H9 (cell line): ENCODE data around the gene TRNAU1AP. TPM values are rescaled to one million over a fixed set of nuclear protein-coding genes. Genes with fewer than 3 reads are reported as not detected.
A peak's percentile ranks its signal among the peaks of the same experiment; 100 is the strongest.

ENCODE experiments used
- DNase-seq: peaks from one replicate; pipeline ENCODE4 v3.0.0-alpha.2; 2017
- H2AFZ ChIP-seq: one replicate; pipeline ENCODE4 v1.6.1; 2013; ENCODE audit warnings: mild to moderate bottlenecking, low read length, control low read depth, moderate library complexity
- H2AK5ac ChIP-seq: 2 replicates; pipeline ENCODE4 v1.6.1; 2013; ENCODE audit warnings: low read length, control low read depth, mixed read lengths; ENCODE audit not compliant: insufficient read length
- H2BK120ac ChIP-seq: one replicate; pipeline ENCODE4 v1.6.1; 2013; ENCODE audit warnings: low read depth, mild to moderate bottlenecking, low read length, control low read depth, inconsistent platforms; ENCODE audit not compliant: poor library complexity, severe bottlenecking
- H2BK12ac ChIP-seq: 2 replicates; pipeline ENCODE4 v1.6.1; 2013; ENCODE audit warnings: low read length, control low read depth, mixed read lengths, low read depth; ENCODE audit not compliant: insufficient read length
- H2BK15ac ChIP-seq: 2 replicates; pipeline ENCODE4 v1.6.1; 2013; ENCODE audit warnings: low read depth, low read length, control low read depth
- H2BK20ac ChIP-seq: one replicate; pipeline ENCODE4 v1.6.1; 2013; ENCODE audit warnings: low read depth, mild to moderate bottlenecking, low read length, control low read depth, inconsistent platforms; ENCODE audit not compliant: poor library complexity, severe bottlenecking
- H2BK5ac ChIP-seq: 2 replicates; pipeline ENCODE4 v1.6.1; 2013; ENCODE audit warnings: low read length, control low read depth, mixed read lengths; ENCODE audit not compliant: insufficient read length
- H3K14ac ChIP-seq: 2 replicates; pipeline ENCODE4 v1.6.1; 2013; ENCODE audit warnings: low read length, control low read depth; ENCODE audit not compliant: insufficient read depth
- H3K18ac ChIP-seq: 2 replicates; pipeline ENCODE4 v1.6.1; 2013; ENCODE audit warnings: low read depth, mild to moderate bottlenecking, mixed read lengths, low read length, control low read depth; ENCODE audit not compliant: insufficient read length
- H3K23ac ChIP-seq: 2 replicates; pipeline ENCODE4 v1.6.1; 2013; ENCODE audit warnings: low read length, control low read depth, mixed read lengths, low read depth; ENCODE audit not compliant: insufficient read length
- H3K23me2 ChIP-seq: 2 replicates; pipeline ENCODE4 v1.6.1; 2013; ENCODE audit warnings: low read depth, mild to moderate bottlenecking, mixed read lengths, low read length, control low read depth; ENCODE audit not compliant: insufficient read length, poor library complexity, severe bottlenecking
- H3K27ac ChIP-seq: 2 replicates; pipeline ENCODE4 v1.5.1; 2013; ENCODE audit warnings: low read length, control low read depth, mixed read lengths, low read depth; ENCODE audit not compliant: insufficient read length
- H3K27me3 ChIP-seq: 2 replicates; pipeline ENCODE4 v1.6.1; 2013; ENCODE audit warnings: low read length, control low read depth, inconsistent platforms; ENCODE audit not compliant: insufficient read depth
- H3K4ac ChIP-seq: 2 replicates; pipeline ENCODE4 v1.6.1; 2013; ENCODE audit warnings: low read depth, mild to moderate bottlenecking, control low read depth, inconsistent platforms, low read length, moderate library complexity
- H3K4me1 ChIP-seq: 2 replicates; pipeline ENCODE4 v1.6.1; 2013; ENCODE audit warnings: low read length, control low read depth, inconsistent platforms; ENCODE audit not compliant: insufficient read depth
- H3K4me2 ChIP-seq: 2 replicates; pipeline ENCODE4 v1.6.1; 2013; ENCODE audit warnings: low read length, control low read depth, mixed read lengths; ENCODE audit not compliant: insufficient read length, insufficient read depth
- H3K56ac ChIP-seq: 2 replicates; pipeline ENCODE4 v1.6.1; 2013; ENCODE audit warnings: low read depth, mild to moderate bottlenecking, mixed read lengths, low read length, control low read depth; ENCODE audit not compliant: insufficient read length
- H3K79me1 ChIP-seq: 2 replicates; pipeline ENCODE4 v1.6.1; 2013; ENCODE audit warnings: low read depth, mild to moderate bottlenecking, moderate library complexity, low read length, control low read depth, inconsistent platforms; ENCODE audit not compliant: insufficient read depth, poor library complexity, severe bottlenecking
- H3K79me2 ChIP-seq: 2 replicates; pipeline ENCODE4 v1.6.1; 2013; ENCODE audit warnings: low read length, control low read depth, inconsistent platforms; ENCODE audit not compliant: insufficient read depth
- H3K9ac ChIP-seq: 2 replicates; pipeline ENCODE4 v1.6.1; 2013; ENCODE audit warnings: low read length, control low read depth, mixed read lengths; ENCODE audit not compliant: insufficient read length; ENCODE audit errors: extremely low read depth
- H3K9me3 ChIP-seq: one replicate; pipeline ENCODE4 v1.6.1; 2013; ENCODE audit warnings: low read depth, low read length, inconsistent platforms; ENCODE audit not compliant: control insufficient read depth
- H3T11ph ChIP-seq: one replicate; pipeline ENCODE4 v1.6.1; 2013; ENCODE audit warnings: mild to moderate bottlenecking, low read length, control low read depth, inconsistent platforms
- H4K20me1 ChIP-seq: one replicate; pipeline ENCODE4 v1.6.1; 2013; ENCODE audit not compliant: control insufficient read depth, insufficient read length, insufficient read depth
- H4K5ac ChIP-seq: 2 replicates; pipeline ENCODE4 v1.6.1; 2013; ENCODE audit warnings: low read depth, mild to moderate bottlenecking, mixed read lengths, low read length, control low read depth; ENCODE audit not compliant: insufficient read length
- H4K8ac ChIP-seq: replicated peaks from 2 replicates; pipeline ENCODE4 v1.6.1; 2013; ENCODE audit warnings: low read length, control low read depth, mixed read lengths, low read depth; ENCODE audit not compliant: insufficient read length
- H4K91ac ChIP-seq: 2 replicates; pipeline ENCODE4 v1.6.1; 2013; ENCODE audit warnings: low read depth, mild to moderate bottlenecking, moderate library complexity, mixed read lengths, low read length, control low read depth; ENCODE audit not compliant: insufficient read length
- H3K27ac Mint-ChIP-seq, 3 experiments: 2 replicates in 2 of 3; 3 replicates in 1 of 3; pipeline ENCODE4 v1.8.0; 2020 to 2021; ENCODE audit warnings: mixed read lengths in 3 of 3, mild to moderate bottlenecking in 1 of 3, moderate library complexity in 1 of 3
- H3K27me3 Mint-ChIP-seq: 2 replicates; pipeline ENCODE4 v1.8.0; 2021; ENCODE audit warnings: low read depth, mild to moderate bottlenecking, moderate library complexity, mixed read lengths
- H3K36me3 Mint-ChIP-seq, 3 experiments: 2 replicates in 2 of 3; 3 replicates in 1 of 3; pipeline ENCODE4 v1.8.0; 2020 to 2021; ENCODE audit warnings: low read depth in 3 of 3, mixed read lengths in 3 of 3; ENCODE audit not compliant: insufficient read depth in 1 of 3
- H3K4me1 Mint-ChIP-seq, 2 experiments: 2 replicates each; pipeline ENCODE4 v1.8.0; 2020; ENCODE audit warnings: mixed read lengths in 2 of 2
- H3K4me3 Mint-ChIP-seq, 2 experiments: 2 replicates in 1 of 2; 3 replicates in 1 of 2; pipeline ENCODE4 v1.8.0; 2020 to 2021; ENCODE audit warnings: mild to moderate bottlenecking in 2 of 2, mixed read lengths in 2 of 2, moderate library complexity in 1 of 2
- H3K9me3 Mint-ChIP-seq, 2 experiments: 2 replicates in 1 of 2; 3 replicates in 1 of 2; pipeline ENCODE4 v1.8.0; 2020; ENCODE audit warnings: mild to moderate bottlenecking in 2 of 2, mixed read lengths in 2 of 2, moderate library complexity in 1 of 2
- WGBS: extraction: QIAGEN DNeasy Blood & Tissue Kit; methylation state at CpG from one replicate; pipeline ENCODE4 v1.1.7; 2013; ENCODE audit warnings: missing lambda C conversion rate, low lambda C conversion rate, mixed read lengths; ENCODE audit not compliant: insufficient read length; ENCODE audit errors: extremely low coverage; 5-methylcytosine and 5-hydroxymethylcytosine counted together
- total RNA-seq: library from RNA; stranded (reverse); gene quantifications from 2 replicates; pipeline ENCODE4 v1.2.1, GENCODE V29; 2021
- TF ChIP-seq, protein P1 (sequence below): fragments of 200-600 bp; sonication (generic); conservative IDR thresholded peaks from 3 replicates; pipeline ENCODE4 v1.8.0; 2021; ENCODE audit warnings: antibody characterized with exemption, mild to moderate bottlenecking

Gene TRNAU1AP
- total RNA-seq, 1 experiment from 2014 or later = 45.0 TPM

DNA sequence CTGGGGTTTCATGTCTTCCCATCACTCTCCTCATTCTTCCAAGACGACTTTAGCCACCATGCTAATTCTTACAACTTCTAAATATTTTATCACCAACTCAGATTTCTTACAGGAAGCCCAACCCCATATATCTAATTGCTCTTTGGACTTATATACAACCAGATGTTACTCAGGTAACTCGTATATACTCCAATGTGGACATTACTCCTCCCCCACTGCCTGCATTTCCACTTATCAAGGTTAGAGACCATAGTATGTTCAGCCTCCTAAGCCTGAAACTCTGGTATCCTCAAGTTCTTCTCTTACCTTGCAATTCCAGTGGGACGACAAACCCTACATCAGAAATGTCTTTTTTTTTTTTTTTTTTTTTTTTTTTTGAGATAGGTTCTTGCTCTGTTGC, 49.8 kb upstream of the TRNAU1AP start:
- TF ChIP-seq, protein P1, sequence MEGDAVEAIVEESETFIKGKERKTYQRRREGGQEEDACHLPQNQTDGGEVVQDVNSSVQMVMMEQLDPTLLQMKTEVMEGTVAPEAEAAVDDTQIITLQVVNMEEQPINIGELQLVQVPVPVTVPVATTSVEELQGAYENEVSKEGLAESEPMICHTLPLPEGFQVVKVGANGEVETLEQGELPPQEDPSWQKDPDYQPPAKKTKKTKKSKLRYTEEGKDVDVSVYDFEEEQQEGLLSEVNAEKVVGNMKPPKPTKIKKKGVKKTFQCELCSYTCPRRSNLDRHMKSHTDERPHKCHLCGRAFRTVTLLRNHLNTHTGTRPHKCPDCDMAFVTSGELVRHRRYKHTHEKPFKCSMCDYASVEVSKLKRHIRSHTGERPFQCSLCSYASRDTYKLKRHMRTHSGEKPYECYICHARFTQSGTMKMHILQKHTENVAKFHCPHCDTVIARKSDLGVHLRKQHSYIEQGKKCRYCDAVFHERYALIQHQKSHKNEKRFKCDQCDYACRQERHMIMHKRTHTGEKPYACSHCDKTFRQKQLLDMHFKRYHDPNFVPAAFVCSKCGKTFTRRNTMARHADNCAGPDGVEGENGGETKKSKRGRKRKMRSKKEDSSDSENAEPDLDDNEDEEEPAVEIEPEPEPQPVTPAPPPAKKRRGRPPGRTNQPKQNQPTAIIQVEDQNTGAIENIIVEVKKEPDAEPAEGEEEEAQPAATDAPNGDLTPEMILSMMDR = no peak
- no peak overlapping the region for H2AK5ac ChIP-seq
- H3K9ac ChIP-seq = no peak overlapping the region
- peaks cover 4% of the 10 kb centered on the region for H3K23me2 ChIP-seq
- H4K5ac ChIP-seq = no peak overlapping the region
- H3K27me3 ChIP-seq = no peaks in the 10 kb centered on the region
- H2AFZ ChIP-seq = no peak overlapping the region
- no peaks in the 10 kb centered on the region for H4K20me1 ChIP-seq
- no peak overlapping the region for H3K4me3 Mint-ChIP-seq
- H3K36me3 Mint-ChIP-seq = peaks cover 24 to 30% (median 27%) of the 10 kb centered on the region in 3 experiments
- H3K4ac ChIP-seq = no peak overlapping the region
- peaks cover 7 to 8% of the 10 kb centered on the region in 2 experiments for H3K9me3 Mint-ChIP-seq
- no peak overlapping the region for H3K56ac ChIP-seq
- H3K79me1 ChIP-seq = no peaks in the 10 kb centered on the region
- H3K79me2 ChIP-seq = 0 out of 2 replicates have a peak, but pooled peaks cover 2% of the 10 kb centered on the region
- peaks cover 20% of the 10 kb centered on the region for H3K27me3 Mint-ChIP-seq
- H3K4me1 Mint-ChIP-seq = peaks cover 0 to 11% of the 10 kb centered on the region in 2 experiments; a peak in 3 of 4 replicates
- H2BK5ac ChIP-seq = no peak overlapping the region
- no peak overlapping the region for H3K14ac ChIP-seq
- H3K27ac Mint-ChIP-seq = peak overlapping the region in 2 of 3 experiments; percentile 23 to 53; a peak in 2 of 7 replicates
- no peak overlapping the region for H2BK20ac ChIP-seq
- no CpG with 5 or more reads among the region's 3 CpGs for WGBS
- no peak overlapping the region for H4K91ac ChIP-seq
- H3K18ac ChIP-seq = no peak overlapping the region
- no peaks in the 10 kb centered on the region for H3K4me1 ChIP-seq
- H3K4me2 ChIP-seq = no peak overlapping the region
- no peak overlapping the region for H2BK120ac ChIP-seq
- no peak overlapping the region for H3K23ac ChIP-seq
- no peak overlapping the region for H2BK15ac ChIP-seq
- no peak overlapping the region for H3K27ac ChIP-seq
- H3K9me3 ChIP-seq = no peaks in the 10 kb centered on the region
- no peak overlapping the region for H2BK12ac ChIP-seq
- no peak for DNase-seq
- H3T11ph ChIP-seq = no peak overlapping the region
- no peak overlapping the region for H4K8ac ChIP-seq
